Tibial nerve (tissue), 4 donors: ENCODE measurements around the gene GPR15LG. TPM values are rescaled to one million over a fixed set of nuclear protein-coding genes. Genes with fewer than 3 reads are reported as not detected.
A peak's percentile ranks its signal among the peaks of the same experiment; 100 is the strongest.
"Not testable (repeated sequence)": the region's sequence is repeated elsewhere in the genome, so short reads cannot be mapped to it uniquely, and the experiment has no call there.

Source experiments
- DNase-seq, 2 donors: peaks; one replicate each; pipeline ENCODE4 v3.0.0-alpha.2; 2019; ENCODE audit warnings: low spot score in 2 of 2
- H3K27ac ChIP-seq, 4 donors: fragments of 200-600 bp; sonication (generic) in 3 of 4; one replicate each; pipeline ENCODE4 v1.5.1; 2017 to 2019; ENCODE audit warnings: mild to moderate bottlenecking in 1 of 4
- H3K27me3 ChIP-seq, 2 donors: fragments of 200-600 bp; sonication (generic) in 1 of 2; one replicate each; pipeline versions ENCODE4 v1.5.1 to v1.6.0; 2017 to 2019
- H3K36me3 ChIP-seq, 3 donors: fragments of 200-600 bp; sonication (generic); one replicate each; pipeline ENCODE4 v1.5.1; 2018 to 2019
- H3K4me1 ChIP-seq, 4 donors: fragments of 200-600 bp; sonication (generic) in 3 of 4; one replicate each; pipeline ENCODE4 v1.5.1; 2017 to 2019
- H3K4me3 ChIP-seq, 4 donors: fragments of 200-600 bp; sonication (generic) in 3 of 4; one replicate each; pipeline ENCODE4 v1.5.1; 2017 to 2019; ENCODE audit warnings: mild to moderate bottlenecking in 1 of 4, moderate library complexity in 1 of 4
- H3K9me3 ChIP-seq, 4 donors: fragments of 200-600 bp; sonication (generic) in 3 of 4; one replicate each; pipeline ENCODE4 v1.5.1; 2017 to 2019
- EP300 ChIP-seq, 2 donors: sonication (generic); formaldehyde crosslinking; IDR thresholded peaks; one replicate each; pipeline ENCODE4 v1.6.1; 2017; ENCODE audit warnings: antibody characterized with exemption in 2 of 2, mild to moderate bottlenecking in 1 of 2
- POLR2A ChIP-seq, 2 donors: fragments of 450-650 bp; IDR thresholded peaks; one replicate each; pipeline ENCODE4 v1.6.1; 2017; ENCODE audit warnings: antibody characterized with exemption in 2 of 2, mild to moderate bottlenecking in 2 of 2, moderate library complexity in 2 of 2
- WGBS, 2 donors: methylation state at CpG; one replicate each; pipeline ENCODE4 v1.1.5; 2018; 5-methylcytosine and 5-hydroxymethylcytosine counted together
- total RNA-seq, 4 donors: library from RNA; depleted of rRNA; stranded (reverse); fragments of >200 nt; gene quantifications; one replicate each; pipeline ENCODE4 v1.1.0, GENCODE V29; 2016
- TF ChIP-seq, protein P1 (sequence below), 5 experiments: fragments of 200-600 bp in 3 of 5; fragments of 450-650 bp in 2 of 5; sonication (generic) in 3 of 5; IDR thresholded peaks; one replicate each; pipeline ENCODE4 v1.5.1; 2016 to 2019; ENCODE audit warnings: antibody characterized with exemption in 5 of 5, mild to moderate bottlenecking in 3 of 5, moderate library complexity in 2 of 5

The GPR15LG gene
- total RNA-seq, 4 donors from 2014 or later, result not detected

DNA sequence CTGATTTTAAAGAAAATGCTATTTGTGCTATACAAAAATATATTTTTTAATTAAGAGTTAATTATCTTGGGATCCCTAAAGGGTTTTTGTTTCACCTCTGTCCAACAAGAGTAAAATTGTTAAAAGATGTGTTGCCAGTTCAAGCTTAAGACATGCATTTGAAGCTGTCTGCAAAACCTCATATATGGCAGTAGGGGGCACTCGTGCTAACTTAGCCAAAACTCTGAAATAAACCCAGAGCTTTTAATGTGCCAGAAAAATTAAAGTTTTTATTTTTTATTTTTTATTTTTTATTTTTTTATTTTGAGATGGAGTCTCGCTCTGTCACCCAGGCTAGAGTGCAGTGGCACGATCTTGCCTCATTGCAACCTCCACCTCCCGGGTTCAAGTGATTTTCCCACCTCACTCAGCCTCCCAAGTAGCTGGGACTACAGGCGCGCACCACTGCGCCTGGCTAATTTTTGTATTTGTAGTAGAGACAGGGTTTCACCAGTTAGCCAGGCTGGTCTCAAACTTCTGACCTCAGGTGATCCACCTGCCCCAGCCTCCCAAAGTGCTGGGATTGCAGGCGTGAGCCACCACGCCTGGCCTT, 25.5 kb upstream of the GPR15LG start:
- TF ChIP-seq, protein P1, sequence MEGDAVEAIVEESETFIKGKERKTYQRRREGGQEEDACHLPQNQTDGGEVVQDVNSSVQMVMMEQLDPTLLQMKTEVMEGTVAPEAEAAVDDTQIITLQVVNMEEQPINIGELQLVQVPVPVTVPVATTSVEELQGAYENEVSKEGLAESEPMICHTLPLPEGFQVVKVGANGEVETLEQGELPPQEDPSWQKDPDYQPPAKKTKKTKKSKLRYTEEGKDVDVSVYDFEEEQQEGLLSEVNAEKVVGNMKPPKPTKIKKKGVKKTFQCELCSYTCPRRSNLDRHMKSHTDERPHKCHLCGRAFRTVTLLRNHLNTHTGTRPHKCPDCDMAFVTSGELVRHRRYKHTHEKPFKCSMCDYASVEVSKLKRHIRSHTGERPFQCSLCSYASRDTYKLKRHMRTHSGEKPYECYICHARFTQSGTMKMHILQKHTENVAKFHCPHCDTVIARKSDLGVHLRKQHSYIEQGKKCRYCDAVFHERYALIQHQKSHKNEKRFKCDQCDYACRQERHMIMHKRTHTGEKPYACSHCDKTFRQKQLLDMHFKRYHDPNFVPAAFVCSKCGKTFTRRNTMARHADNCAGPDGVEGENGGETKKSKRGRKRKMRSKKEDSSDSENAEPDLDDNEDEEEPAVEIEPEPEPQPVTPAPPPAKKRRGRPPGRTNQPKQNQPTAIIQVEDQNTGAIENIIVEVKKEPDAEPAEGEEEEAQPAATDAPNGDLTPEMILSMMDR (IDR thresholded peaks at IDR 0.05), result peak; percentile 28 to 73 (median 56)
- not testable (repeated sequence) for H3K27ac ChIP-seq, H3K4me1 ChIP-seq, DNase-seq, H3K27me3 ChIP-seq, H3K9me3 ChIP-seq, H3K4me3 ChIP-seq
- H3K36me3 ChIP-seq, result peaks cover 0 to 95% (median 39%) of the 10 kb centered on the region in 3 donors
- 81 to 86% methylated on average over 9 of the region's 9 CpGs for WGBS, 2 donors

DNA sequence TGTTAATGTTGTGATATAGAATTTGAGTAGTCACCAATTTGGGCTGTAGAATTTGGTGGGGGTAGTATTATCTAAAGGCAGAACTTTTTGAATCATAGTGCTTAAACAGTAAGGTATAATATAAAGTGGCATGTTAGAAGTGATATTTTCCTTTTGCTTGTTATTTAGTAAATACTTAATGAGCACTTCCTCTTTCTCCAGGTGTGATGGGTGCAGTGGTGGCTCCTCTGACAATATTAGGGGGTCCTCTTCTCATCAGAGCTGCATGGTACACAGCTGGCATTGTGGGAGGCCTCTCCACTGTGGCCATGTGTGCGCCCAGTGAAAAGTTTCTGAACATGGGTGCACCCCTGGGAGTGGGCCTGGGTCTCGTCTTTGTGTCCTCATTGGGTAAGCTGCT, 23.7 kb upstream of the GPR15LG start:
- H3K36me3 ChIP-seq, result peaks cover 0 to 95% (median 23%) of the 10 kb centered on the region in 3 donors
- TF ChIP-seq, protein P1 (IDR thresholded peaks at IDR 0.05), result no peak
- H3K27me3 ChIP-seq, result no peaks in the 10 kb centered on the region

GRCh38 chr10:84152769-84153168, 20.8 kb upstream of the GPR15LG start:
- no peaks in the 10 kb centered on the region for H3K9me3 ChIP-seq
- H3K36me3 ChIP-seq, result peaks cover 0 to 74% (median 23%) of the 10 kb centered on the region in 3 donors
- TF ChIP-seq POLR2A (IDR thresholded peaks at IDR 0.05) (no peak), EP300 (IDR thresholded peaks at IDR 0.05) (no peak)
- TF ChIP-seq, protein P1 (IDR thresholded peaks at IDR 0.05), result no peak
- H3K27me3 ChIP-seq, result no peaks in the 10 kb centered on the region
- DNase-seq, result no peak
- no peak overlapping the region for H3K4me3 ChIP-seq
- H3K4me1 ChIP-seq, result no peaks in the 10 kb centered on the region
- H3K27ac ChIP-seq, result no peak overlapping the region

More for the DNA sequence above, 23.7 kb upstream of the GPR15LG start:
- 87 to 98% methylated on average over 2 of the region's 2 CpGs for WGBS, 2 donors
- no peak for DNase-seq
- H3K4me1 ChIP-seq, result no peaks in the 10 kb centered on the region
- H3K9me3 ChIP-seq, result no peaks in the 10 kb centered on the region
- H3K4me3 ChIP-seq, result no peak overlapping the region
- no peak overlapping the region for H3K27ac ChIP-seq

GRCh38 chr10:84155521-84155920, 18.1 kb upstream of the GPR15LG start:
- Histone ChIP-seq H3K4me1 (no peaks in the 10 kb centered on the region), H3K36me3 (peaks cover 0 to 51% (median 9%) of the 10 kb centered on the region in 3 donors), H3K27me3 (no peaks in the 10 kb centered on the region), H3K4me3 (no peak overlapping the region), H3K27ac (no peak overlapping the region), H3K9me3 (no peaks in the 10 kb centered on the region)
- DNase-seq, result no peak
- TF ChIP-seq POLR2A (IDR thresholded peaks at IDR 0.05) (no peak), EP300 (IDR thresholded peaks at IDR 0.05) (no peak)
- TF ChIP-seq, protein P1 (IDR thresholded peaks at IDR 0.05), result no peak
- WGBS, 2 donors, result 92 to 94% methylated on average over 4 of the region's 4 CpGs

DNA sequence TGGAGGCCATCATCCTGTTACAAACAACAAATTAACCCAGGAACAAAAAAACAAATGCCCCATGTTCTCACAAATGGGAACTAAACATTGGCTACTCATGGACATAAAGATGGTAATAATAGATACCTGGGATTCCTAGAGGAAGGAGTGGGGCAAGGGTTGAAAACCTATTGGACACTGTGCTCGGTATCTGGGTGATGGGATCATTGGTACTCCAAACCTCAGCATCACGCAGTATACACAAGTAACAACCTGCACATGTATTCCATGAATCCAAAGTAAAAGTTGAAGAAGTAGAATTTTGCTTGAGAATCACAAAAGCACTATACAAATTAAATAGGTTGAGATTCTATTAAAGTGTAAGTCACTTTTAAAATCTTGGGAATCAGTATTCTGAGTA, 17.6 kb upstream of the GPR15LG start:
- no peak for DNase-seq
- Histone ChIP-seq H3K9me3 (no peaks in the 10 kb centered on the region), H3K4me1 (no peaks in the 10 kb centered on the region), H3K4me3 (no peak overlapping the region), H3K27me3 (no peaks in the 10 kb centered on the region), H3K36me3 (peaks cover 0 to 46% (median 4%) of the 10 kb centered on the region in 3 donors), H3K27ac (no peak overlapping the region)
- WGBS, 2 donors, result 88 to 92% methylated on average over 2 of the region's 2 CpGs
- TF ChIP-seq EP300 (IDR thresholded peaks at IDR 0.05) (no peak), POLR2A (IDR thresholded peaks at IDR 0.05) (no peak)
- TF ChIP-seq, protein P1 (IDR thresholded peaks at IDR 0.05), result no peak
